Activated naive CD4-positive, alpha-beta T cell treated with anti-CD3 and anti-CD28 coated beads, Interleukin-2, amount 50 U/mL, for 24 hours (primary cell): ENCODE results near the gene TMEM108.

Experiments
- H3K27ac Mint-ChIP-seq: one replicate; pipeline ENCODE4 v1.8.0; 2021; ENCODE audit warnings: mild to moderate bottlenecking, mixed read lengths
- H3K27me3 Mint-ChIP-seq: one replicate; pipeline ENCODE4 v1.8.0; 2021; ENCODE audit warnings: mixed read lengths
- H3K36me3 Mint-ChIP-seq: one replicate; pipeline ENCODE4 v1.8.0; 2021; ENCODE audit warnings: mixed read lengths
- H3K4me1 Mint-ChIP-seq: one replicate; pipeline ENCODE4 v1.8.0; 2021; ENCODE audit warnings: mixed read lengths
- H3K4me3 Mint-ChIP-seq: one replicate; pipeline ENCODE4 v1.8.0; 2021; ENCODE audit warnings: mild to moderate bottlenecking, mixed read lengths
- H3K9me3 Mint-ChIP-seq: one replicate; pipeline ENCODE4 v1.8.0; 2021; ENCODE audit warnings: mixed read lengths

The TMEM108 gene

GRCh38 chr3:133301731-133302130, 263.5 kb downstream of the TMEM108 start:
- Mint-ChIP-seq H3K9me3 (no peaks in the 10 kb centered on the region), H3K4me3 (no peak overlapping the region), H3K27ac (no peak overlapping the region), H3K27me3 (no peaks in the 10 kb centered on the region), H3K4me1 (no peaks in the 10 kb centered on the region), H3K36me3 (no peaks in the 10 kb centered on the region)

- Mint-ChIP-seq H3K27me3 (peaks cover 2% of the 10 kb centered on the region), H3K4me3 (no peak overlapping the region), H3K4me1 (no peaks in the 10 kb centered on the region), H3K9me3 (no peaks in the 10 kb centered on the region), H3K36me3 (no peaks in the 10 kb centered on the region), H3K27ac (no peak overlapping the region)
Measured at GRCh38 chr3:133303430-133303829, 265.2 kb downstream of the TMEM108 start.

GRCh38 chr3:133317866-133318265, 279.7 kb downstream of the TMEM108 start:
- H3K36me3 Mint-ChIP-seq = peaks cover 2% of the 10 kb centered on the region

GRCh38 chr3:133328373-133328772, 290.2 kb downstream of the TMEM108 start:
- Mint-ChIP-seq H3K27ac (no peak overlapping the region), H3K4me3 (no peak overlapping the region), H3K36me3 (no peaks in the 10 kb centered on the region), H3K9me3 (no peaks in the 10 kb centered on the region), H3K27me3 (peaks cover 3% of the 10 kb centered on the region), H3K4me1 (no peaks in the 10 kb centered on the region)

More at GRCh38 chr3:133317866-133318265, 279.7 kb downstream of the TMEM108 start:
- no peak overlapping the region for H3K4me3 Mint-ChIP-seq
- H3K9me3 Mint-ChIP-seq = peaks cover 27% of the 10 kb centered on the region
- H3K27me3 Mint-ChIP-seq = peaks cover 23% of the 10 kb centered on the region
- H3K4me1 Mint-ChIP-seq = no peaks in the 10 kb centered on the region
- H3K27ac Mint-ChIP-seq = no peak overlapping the region

- peaks cover 3% of the 10 kb centered on the region for H3K27me3 Mint-ChIP-seq
- no peaks in the 10 kb centered on the region for H3K36me3 Mint-ChIP-seq
- H3K4me3 Mint-ChIP-seq = no peak overlapping the region
- no peaks in the 10 kb centered on the region for H3K4me1 Mint-ChIP-seq
- no peaks in the 10 kb centered on the region for H3K9me3 Mint-ChIP-seq
- no peak overlapping the region for H3K27ac Mint-ChIP-seq
Measured at GRCh38 chr3:133329626-133330025, 291.4 kb downstream of the TMEM108 start.

GRCh38 chr3:133330065-133330464, 291.9 kb downstream of the TMEM108 start:
- Mint-ChIP-seq H3K4me3 (no peak overlapping the region), H3K9me3 (no peaks in the 10 kb centered on the region), H3K36me3 (no peaks in the 10 kb centered on the region)

GRCh38 chr3:133330522-133330921, 292.3 kb downstream of the TMEM108 start:
- no peaks in the 10 kb centered on the region for H3K4me1 Mint-ChIP-seq
- no peak overlapping the region for H3K27ac Mint-ChIP-seq
- peaks cover 3% of the 10 kb centered on the region for H3K27me3 Mint-ChIP-seq
- H3K36me3 Mint-ChIP-seq = no peaks in the 10 kb centered on the region
- no peaks in the 10 kb centered on the region for H3K9me3 Mint-ChIP-seq
- H3K4me3 Mint-ChIP-seq = no peak overlapping the region

More at GRCh38 chr3:133330065-133330464, 291.9 kb downstream of the TMEM108 start:
- Mint-ChIP-seq H3K27me3 (peaks cover 3% of the 10 kb centered on the region), H3K4me1 (no peaks in the 10 kb centered on the region), H3K27ac (no peak overlapping the region)

GRCh38 chr3:133354721-133355120, 316.5 kb downstream of the TMEM108 start:
- Mint-ChIP-seq H3K4me3 (no peak overlapping the region), H3K9me3 (peaks cover 7% of the 10 kb centered on the region), H3K27ac (no peak overlapping the region), H3K4me1 (no peaks in the 10 kb centered on the region), H3K36me3 (no peaks in the 10 kb centered on the region), H3K27me3 (peaks cover 2% of the 10 kb centered on the region)

- Mint-ChIP-seq H3K4me1 (no peaks in the 10 kb centered on the region), H3K4me3 (no peak overlapping the region), H3K9me3 (peaks cover 7% of the 10 kb centered on the region), H3K36me3 (no peaks in the 10 kb centered on the region), H3K27me3 (no peaks in the 10 kb centered on the region), H3K27ac (no peak overlapping the region)
Measured at GRCh38 chr3:133360476-133360875, 322.3 kb downstream of the TMEM108 start.

GRCh38 chr3:133361011-133361410, 322.8 kb downstream of the TMEM108 start:
- Mint-ChIP-seq H3K9me3 (peaks cover 7% of the 10 kb centered on the region), H3K36me3 (no peaks in the 10 kb centered on the region), H3K27ac (no peak overlapping the region), H3K27me3 (no peaks in the 10 kb centered on the region), H3K4me1 (no peaks in the 10 kb centered on the region), H3K4me3 (no peak overlapping the region)

- H3K27ac Mint-ChIP-seq = no peak overlapping the region
- H3K9me3 Mint-ChIP-seq = peaks cover 3% of the 10 kb centered on the region
- H3K27me3 Mint-ChIP-seq = peaks cover under 1% of the 10 kb centered on the region
- no peaks in the 10 kb centered on the region for H3K4me1 Mint-ChIP-seq
- H3K36me3 Mint-ChIP-seq = no peaks in the 10 kb centered on the region
- H3K4me3 Mint-ChIP-seq = no peak overlapping the region
Measured at GRCh38 chr3:133361435-133361834, 323.2 kb downstream of the TMEM108 start.

- H3K27ac Mint-ChIP-seq = no peak overlapping the region
- H3K9me3 Mint-ChIP-seq = no peaks in the 10 kb centered on the region
- H3K4me3 Mint-ChIP-seq = no peak overlapping the region
- peaks cover 1% of the 10 kb centered on the region for H3K27me3 Mint-ChIP-seq
- no peaks in the 10 kb centered on the region for H3K36me3 Mint-ChIP-seq
- H3K4me1 Mint-ChIP-seq = no peaks in the 10 kb centered on the region
Measured at GRCh38 chr3:133362539-133362938, 324.3 kb downstream of the TMEM108 start.

GRCh38 chr3:133364704-133365103, 326.5 kb downstream of the TMEM108 start:
- no peaks in the 10 kb centered on the region for H3K36me3 Mint-ChIP-seq
- H3K27ac Mint-ChIP-seq = no peak overlapping the region
- H3K9me3 Mint-ChIP-seq = no peaks in the 10 kb centered on the region
- H3K4me3 Mint-ChIP-seq = no peak overlapping the region
- peaks cover 3% of the 10 kb centered on the region for H3K27me3 Mint-ChIP-seq
- H3K4me1 Mint-ChIP-seq = no peaks in the 10 kb centered on the region

GRCh38 chr3:133366921-133367320, 328.7 kb downstream of the TMEM108 start:
- no peaks in the 10 kb centered on the region for H3K9me3 Mint-ChIP-seq
- no peak overlapping the region for H3K4me3 Mint-ChIP-seq
- H3K27me3 Mint-ChIP-seq = peaks cover 3% of the 10 kb centered on the region
- no peak overlapping the region for H3K27ac Mint-ChIP-seq
- no peaks in the 10 kb centered on the region for H3K36me3 Mint-ChIP-seq
- no peaks in the 10 kb centered on the region for H3K4me1 Mint-ChIP-seq

- H3K4me1 Mint-ChIP-seq = no peaks in the 10 kb centered on the region
- peaks cover 3% of the 10 kb centered on the region for H3K27me3 Mint-ChIP-seq
- no peak overlapping the region for H3K27ac Mint-ChIP-seq
- no peak overlapping the region for H3K4me3 Mint-ChIP-seq
- no peaks in the 10 kb centered on the region for H3K36me3 Mint-ChIP-seq
- no peaks in the 10 kb centered on the region for H3K9me3 Mint-ChIP-seq
Measured at GRCh38 chr3:133367403-133367802, 329.2 kb downstream of the TMEM108 start.

- Mint-ChIP-seq H3K4me1 (no peaks in the 10 kb centered on the region), H3K4me3 (no peak overlapping the region), H3K27ac (no peak overlapping the region), H3K36me3 (no peaks in the 10 kb centered on the region), H3K27me3 (peaks cover 3% of the 10 kb centered on the region), H3K9me3 (no peaks in the 10 kb centered on the region)
Measured at GRCh38 chr3:133367956-133368355, 329.8 kb downstream of the TMEM108 start.

- no peaks in the 10 kb centered on the region for H3K4me1 Mint-ChIP-seq
- no peak overlapping the region for H3K27ac Mint-ChIP-seq
- H3K9me3 Mint-ChIP-seq = no peaks in the 10 kb centered on the region
- H3K4me3 Mint-ChIP-seq = no peak overlapping the region
- H3K36me3 Mint-ChIP-seq = no peaks in the 10 kb centered on the region
- peaks cover 3% of the 10 kb centered on the region for H3K27me3 Mint-ChIP-seq
Measured at GRCh38 chr3:133368371-133369067, 330.3 kb downstream of the TMEM108 start.
